HepG2 (cell line): ENCODE results near the gene TMEM250. TPM values are rescaled to one million over a fixed set of nuclear protein-coding genes. Genes with fewer than 3 reads are reported as not detected.

Experiments used
- AGO2 ChIP-seq: fragments of 200-400 bp; formaldehyde crosslinking; optimal IDR thresholded peaks from 2 replicates; pipeline ENCODE3; 2017; ENCODE audit warnings: mild to moderate bottlenecking, low read depth, low read length, moderate library complexity
- CCAR2 ChIP-seq: fragments of 200-400 bp; formaldehyde crosslinking; optimal IDR thresholded peaks from 2 replicates; pipeline ENCODE3; 2018; ENCODE audit warnings: low read depth, mild to moderate bottlenecking, low read length, moderate library complexity
- RBFOX2 ChIP-seq: fragments of 200-400 bp; formaldehyde crosslinking; IDR thresholded peaks from 2 replicates; pipeline ENCODE4 v1.6.1; 2017; ENCODE audit warnings: low read depth, mild to moderate bottlenecking, low read length
- SOX5 ChIP-seq: IDR thresholded peaks from 2 replicates; pipeline ENCODE4 v1.6.1; 2016; ENCODE audit warnings: borderline replicate concordance
- THAP7 ChIP-seq: sonication (generic); formaldehyde crosslinking; IDR thresholded peaks from 2 replicates; pipeline ENCODE4 v1.8.1; 2023; ENCODE audit warnings: mild to moderate bottlenecking, missing genetic modification reagents
- ZBTB14 ChIP-seq: sonication (generic); formaldehyde crosslinking; IDR thresholded peaks from 2 replicates; pipeline ENCODE4 v1.4.0; 2020; ENCODE audit warnings: missing genetic modification reagents
- ZNF577 ChIP-seq: sonication (generic); formaldehyde crosslinking; IDR thresholded peaks from 2 replicates; pipeline ENCODE4 v1.4.0; 2020; ENCODE audit warnings: mild to moderate bottlenecking, low read depth, missing genetic modification reagents, borderline replicate concordance
- polyA plus RNA-seq, 8 experiments: library from polyadenylated mRNA; depleted of rRNA in 3 of 8; stranded (reverse) in 7 of 8; unstranded in 1 of 8; fragments of >200 nt; fragmentation: Illumina TruSeq in 4 of 8; extraction: Trizol in 4 of 8; gene quantifications; 2 replicates each; pipeline versions ENCODE4 v1.2.1 to v1.2.3, GENCODE V29; 2011 to 2016; ENCODE audit warnings: low read depth in 4 of 8, missing spikeins in 1 of 8, mixed read lengths in 1 of 8; ENCODE audit not compliant: insufficient read depth in 1 of 8
- total RNA-seq, 5 experiments: library from RNA; depleted of rRNA; stranded (reverse); fragments of >200 nt; fragmentation: Illumina TruSeq; extraction: Trizol; gene quantifications; 2 replicates each; pipeline ENCODE4 v1.2.3, GENCODE V29; 2016; ENCODE audit warnings: low read depth in 1 of 5
- TF ChIP-seq, protein P1 (sequence below): IDR thresholded peaks from 2 replicates; pipeline ENCODE4 v1.6.1; 2012; ENCODE audit warnings: low read length, improper control_type of control experiment
- TF ChIP-seq, protein P2 (sequence below): sonication (generic); formaldehyde crosslinking; IDR thresholded peaks from 2 replicates; pipeline ENCODE4 v1.5.0; 2020; ENCODE audit warnings: missing genetic modification reagents, mild to moderate bottlenecking, borderline replicate concordance

The TMEM250 gene
- total and polyA plus RNA-seq, 2 of the 13 experiments (the other 11 are each of a cell fraction or from before 2014, with no cell fraction given) = 5.5 to 13.9 TPM

GRCh38 chr9:136090768-136091581 lies 27.7 kb downstream of the TMEM250 start (continued):
- TF ChIP-seq, protein P1, sequence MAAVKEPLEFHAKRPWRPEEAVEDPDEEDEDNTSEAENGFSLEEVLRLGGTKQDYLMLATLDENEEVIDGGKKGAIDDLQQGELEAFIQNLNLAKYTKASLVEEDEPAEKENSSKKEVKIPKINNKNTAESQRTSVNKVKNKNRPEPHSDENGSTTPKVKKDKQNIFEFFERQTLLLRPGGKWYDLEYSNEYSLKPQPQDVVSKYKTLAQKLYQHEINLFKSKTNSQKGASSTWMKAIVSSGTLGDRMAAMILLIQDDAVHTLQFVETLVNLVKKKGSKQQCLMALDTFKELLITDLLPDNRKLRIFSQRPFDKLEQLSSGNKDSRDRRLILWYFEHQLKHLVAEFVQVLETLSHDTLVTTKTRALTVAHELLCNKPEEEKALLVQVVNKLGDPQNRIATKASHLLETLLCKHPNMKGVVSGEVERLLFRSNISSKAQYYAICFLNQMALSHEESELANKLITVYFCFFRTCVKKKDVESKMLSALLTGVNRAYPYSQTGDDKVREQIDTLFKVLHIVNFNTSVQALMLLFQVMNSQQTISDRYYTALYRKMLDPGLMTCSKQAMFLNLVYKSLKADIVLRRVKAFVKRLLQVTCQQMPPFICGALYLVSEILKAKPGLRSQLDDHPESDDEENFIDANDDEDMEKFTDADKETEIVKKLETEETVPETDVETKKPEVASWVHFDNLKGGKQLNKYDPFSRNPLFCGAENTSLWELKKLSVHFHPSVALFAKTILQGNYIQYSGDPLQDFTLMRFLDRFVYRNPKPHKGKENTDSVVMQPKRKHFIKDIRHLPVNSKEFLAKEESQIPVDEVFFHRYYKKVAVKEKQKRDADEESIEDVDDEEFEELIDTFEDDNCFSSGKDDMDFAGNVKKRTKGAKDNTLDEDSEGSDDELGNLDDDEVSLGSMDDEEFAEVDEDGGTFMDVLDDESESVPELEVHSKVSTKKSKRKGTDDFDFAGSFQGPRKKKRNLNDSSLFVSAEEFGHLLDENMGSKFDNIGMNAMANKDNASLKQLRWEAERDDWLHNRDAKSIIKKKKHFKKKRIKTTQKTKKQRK = no peak
- TF ChIP-seq RBFOX2 (peak; percentile 47; the same call in 1 of the 2 replicates), ZBTB14 (no peak), AGO2 (peak; percentile 13), THAP7 (CRISPR knock-in tag) (no peak), CCAR2 (no peak), SOX5 (CRISPR knock-in tag) (no peak), ZNF577 (CRISPR knock-in tag) (no peak)
- TF ChIP-seq, protein P2, sequence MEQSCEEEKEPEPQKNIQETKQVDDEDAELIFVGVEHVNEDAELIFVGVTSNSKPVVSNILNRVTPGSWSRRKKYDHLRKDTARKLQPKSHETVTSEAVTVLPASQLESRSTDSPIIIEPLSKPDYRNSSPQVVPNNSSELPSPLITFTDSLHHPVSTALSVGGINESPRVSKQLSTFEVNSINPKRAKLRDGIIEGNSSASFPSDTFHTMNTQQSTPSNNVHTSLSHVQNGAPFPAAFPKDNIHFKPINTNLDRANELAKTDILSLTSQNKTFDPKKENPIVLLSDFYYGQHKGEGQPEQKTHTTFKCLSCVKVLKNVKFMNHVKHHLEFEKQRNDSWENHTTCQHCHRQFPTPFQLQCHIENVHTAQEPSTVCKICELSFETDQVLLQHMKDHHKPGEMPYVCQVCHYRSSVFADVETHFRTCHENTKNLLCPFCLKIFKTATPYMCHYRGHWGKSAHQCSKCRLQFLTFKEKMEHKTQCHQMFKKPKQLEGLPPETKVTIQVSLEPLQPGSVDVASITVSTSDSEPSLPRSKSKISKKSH (CRISPR knock-in tag) = 0 out of 2 replicates have a peak, but pooled peaks have one; percentile 53
